NCI-H524 treated with DMSO at 0.1 percent for 48 hours (cell line): ENCODE measurements around the gene PDX1.

Experiments
- DNase-seq: peaks from one replicate; lab custom pipeline; 2025; lab: John Stamatoyannopoulos, UW

Gene PDX1

DNA sequence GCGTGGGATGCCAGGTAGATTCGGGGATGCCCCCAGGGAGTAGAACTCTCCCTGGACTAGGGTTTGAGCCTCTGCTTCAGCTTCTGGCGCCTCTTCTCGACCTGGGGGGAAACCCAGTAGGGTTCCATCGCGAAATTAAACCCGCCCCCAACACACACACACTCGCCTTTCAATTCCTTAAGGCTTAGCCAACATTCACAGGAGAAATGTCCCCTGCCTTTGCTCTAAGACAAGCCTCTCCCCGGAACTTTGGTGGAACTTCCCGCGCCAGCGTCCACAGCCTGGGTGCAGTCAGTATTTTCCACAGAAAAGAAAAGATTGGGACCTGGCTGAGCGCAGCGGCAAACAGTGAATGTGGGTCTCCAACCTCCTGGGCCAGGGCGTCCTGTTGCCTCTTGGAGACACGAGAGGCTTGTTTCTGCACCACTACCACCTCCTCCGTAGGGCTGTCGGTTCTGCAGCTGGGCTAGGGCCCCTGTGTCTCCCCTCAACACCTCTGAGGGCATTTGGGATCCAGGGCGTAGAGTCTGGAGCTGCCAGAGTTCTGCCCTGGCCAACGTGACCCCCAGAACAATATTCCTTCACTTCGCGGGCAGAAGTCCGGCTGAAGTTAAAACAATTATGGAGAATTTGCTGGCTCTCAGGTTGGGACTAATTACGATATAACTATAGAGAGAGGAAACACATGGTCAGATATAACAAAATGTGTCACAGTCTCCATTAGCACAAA, 3.2 kb downstream of the PDX1 start:
- no peak for DNase-seq

DNA sequence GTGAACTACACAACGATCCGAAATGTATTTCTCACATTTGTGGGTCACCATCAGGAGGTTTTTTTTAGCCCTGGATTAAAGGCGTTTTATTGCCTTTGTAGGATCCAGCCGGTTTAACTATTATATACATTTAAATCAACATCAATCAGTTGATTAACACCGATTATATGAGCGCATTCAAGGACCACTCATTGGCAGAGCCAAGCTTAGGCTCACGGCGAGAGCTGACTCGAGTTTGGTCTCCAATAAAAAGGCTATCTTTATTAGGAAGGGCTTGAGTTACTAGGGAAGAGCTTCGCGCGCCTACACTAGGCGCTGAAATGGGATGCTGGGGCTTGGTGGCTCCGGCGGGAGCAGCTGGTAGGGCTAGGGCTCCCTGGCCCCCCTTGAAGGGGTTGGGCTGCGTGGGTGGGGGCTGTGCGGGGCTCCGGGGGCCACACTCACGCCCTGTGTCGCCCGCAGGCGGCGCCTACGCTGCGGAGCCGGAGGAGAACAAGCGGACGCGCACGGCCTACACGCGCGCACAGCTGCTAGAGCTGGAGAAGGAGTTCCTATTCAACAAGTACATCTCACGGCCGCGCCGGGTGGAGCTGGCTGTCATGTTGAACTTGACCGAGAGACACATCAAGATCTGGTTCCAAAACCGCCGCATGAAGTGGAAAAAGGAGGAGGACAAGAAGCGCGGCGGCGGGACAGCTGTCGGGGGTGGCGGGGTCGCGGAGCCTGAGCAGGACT, 4.2 kb downstream of the PDX1 start:
- DNase-seq = peak; percentile 14

DNA sequence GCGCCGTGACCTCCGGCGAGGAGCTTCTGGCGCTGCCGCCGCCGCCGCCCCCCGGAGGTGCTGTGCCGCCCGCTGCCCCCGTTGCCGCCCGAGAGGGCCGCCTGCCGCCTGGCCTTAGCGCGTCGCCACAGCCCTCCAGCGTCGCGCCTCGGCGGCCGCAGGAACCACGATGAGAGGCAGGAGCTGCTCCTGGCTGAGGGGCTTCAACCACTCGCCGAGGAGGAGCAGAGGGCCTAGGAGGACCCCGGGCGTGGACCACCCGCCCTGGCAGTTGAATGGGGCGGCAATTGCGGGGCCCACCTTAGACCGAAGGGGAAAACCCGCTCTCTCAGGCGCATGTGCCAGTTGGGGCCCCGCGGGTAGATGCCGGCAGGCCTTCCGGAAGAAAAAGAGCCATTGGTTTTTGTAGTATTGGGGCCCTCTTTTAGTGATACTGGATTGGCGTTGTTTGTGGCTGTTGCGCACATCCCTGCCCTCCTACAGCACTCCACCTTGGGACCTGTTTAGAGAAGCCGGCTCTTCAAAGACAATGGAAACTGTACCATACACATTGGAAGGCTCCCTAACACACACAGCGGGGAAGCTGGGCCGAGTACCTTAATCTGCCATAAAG, 4.8 kb downstream of the PDX1 start:
- no peak for DNase-seq

DNA sequence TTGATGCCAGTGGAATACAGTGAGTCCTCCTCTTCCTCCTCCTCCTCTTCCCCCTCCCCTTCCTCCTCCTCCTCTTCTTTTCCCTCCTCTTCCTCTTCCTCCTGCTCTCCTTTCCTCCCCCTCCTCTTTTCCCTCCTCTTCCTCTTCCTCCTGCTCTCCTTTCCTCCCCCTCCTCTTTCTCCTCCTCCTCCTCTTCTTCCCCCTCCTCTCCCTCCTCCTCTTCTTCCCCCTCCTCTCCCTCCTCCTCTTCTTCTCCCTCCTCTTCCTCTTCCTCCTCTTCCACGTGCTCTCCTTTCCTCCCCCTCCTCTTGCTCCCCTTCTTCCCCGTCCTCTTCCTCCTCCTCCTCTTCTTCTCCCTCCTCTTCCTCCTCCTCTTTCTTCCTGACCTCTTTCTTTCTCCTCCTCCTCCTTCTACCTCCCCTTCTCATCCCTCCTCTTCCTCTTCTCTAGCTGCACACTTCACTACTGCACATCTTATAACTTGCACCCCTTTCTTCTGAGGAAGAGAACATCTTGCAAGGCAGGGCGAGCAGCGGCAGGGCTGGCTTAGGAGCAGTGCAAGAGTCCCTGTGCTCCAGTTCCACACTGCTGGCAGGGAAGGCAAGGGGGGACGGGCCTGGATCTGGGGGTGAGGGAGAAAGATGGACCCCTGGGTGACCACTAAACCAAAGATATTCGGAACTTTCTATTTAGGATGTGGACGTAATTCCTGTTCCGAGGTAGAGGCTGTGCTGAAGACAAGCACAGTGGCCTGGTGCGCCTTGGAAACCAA, 5.6 kb downstream of the PDX1 start:
- DNase-seq = no peak

DNA sequence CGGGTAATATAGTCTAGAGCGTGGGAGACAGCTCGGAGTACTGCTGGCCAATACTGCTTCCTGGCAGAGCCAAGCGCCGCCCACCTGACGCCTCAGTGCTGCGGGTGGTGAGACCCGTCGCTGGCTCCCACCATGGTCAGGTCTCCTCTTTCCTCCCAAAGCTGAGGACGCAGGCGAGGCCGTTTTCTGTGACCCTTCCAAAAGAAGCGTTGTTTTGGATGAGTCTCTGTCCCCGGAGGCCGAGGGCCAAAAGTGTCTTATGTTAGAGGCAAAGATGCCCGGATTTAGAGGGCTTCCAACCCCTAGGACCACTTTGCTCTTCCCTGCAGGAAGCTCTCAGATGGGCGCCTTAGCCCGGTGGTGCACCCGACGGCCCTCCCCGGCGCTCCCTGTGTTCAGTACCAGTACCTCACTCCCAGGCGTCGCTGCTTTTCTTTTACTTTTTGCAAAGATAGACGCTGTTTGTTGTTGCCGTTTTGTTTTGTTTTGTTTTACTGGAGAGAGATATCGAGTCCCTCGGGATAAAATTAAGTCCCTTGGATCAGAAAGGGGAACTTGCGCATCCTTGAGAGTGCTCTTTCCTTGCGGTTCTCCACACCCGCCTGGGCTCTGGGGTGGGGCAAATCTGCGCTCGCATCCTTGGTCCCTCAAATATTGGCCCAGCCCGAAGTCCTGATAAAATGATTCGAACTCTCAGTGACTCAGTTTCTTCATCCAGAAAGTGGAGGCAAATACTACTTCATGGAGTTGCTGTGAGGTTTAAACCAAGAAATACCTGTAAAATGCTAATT, 7.0 kb downstream of the PDX1 start:
- DNase-seq = no peak

DNA sequence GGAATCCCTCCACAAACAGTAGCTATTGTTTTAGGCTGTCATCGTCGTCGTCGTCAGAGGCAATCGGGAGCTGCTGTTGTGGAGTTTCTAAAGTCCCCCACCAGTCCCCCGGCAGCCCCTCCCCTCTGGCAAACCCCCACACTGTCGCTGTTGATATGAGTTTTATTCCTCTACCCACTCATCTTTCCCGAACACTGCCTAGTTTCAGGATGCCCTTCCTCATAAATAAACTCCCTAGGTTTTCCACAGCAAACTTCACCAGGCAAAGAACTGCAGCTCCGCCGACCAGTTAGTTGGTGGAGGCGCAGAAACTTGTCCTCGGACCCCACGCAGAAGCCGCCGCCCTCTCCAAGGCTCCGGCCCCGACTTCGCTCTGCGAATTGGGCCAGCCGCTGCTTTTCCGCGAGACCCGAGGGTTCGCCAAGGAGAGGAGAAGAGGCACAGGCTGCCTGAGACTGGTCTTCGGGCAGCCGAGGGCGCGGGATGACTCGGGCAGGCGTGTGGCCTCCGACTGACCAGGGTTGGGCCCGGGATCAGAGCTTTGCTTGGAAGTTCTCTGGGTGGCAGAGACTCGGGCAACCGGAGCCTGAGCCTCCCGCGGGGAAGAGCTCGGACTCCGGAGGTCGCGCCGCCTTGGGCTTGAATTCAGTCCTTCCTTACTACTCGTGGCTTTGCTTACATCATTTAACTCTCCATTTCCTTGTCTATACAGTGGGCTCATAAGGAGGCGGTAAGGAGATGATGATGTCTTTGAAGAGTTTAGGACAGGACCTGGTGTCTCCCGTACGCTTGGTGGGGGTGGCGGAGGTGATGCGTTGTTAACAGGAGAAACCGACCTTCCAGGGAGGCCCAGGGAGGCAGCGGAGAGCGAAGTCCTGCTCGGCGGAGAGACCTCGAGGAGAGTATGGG, 7.9 kb downstream of the PDX1 start:
- no peak for DNase-seq

DNA sequence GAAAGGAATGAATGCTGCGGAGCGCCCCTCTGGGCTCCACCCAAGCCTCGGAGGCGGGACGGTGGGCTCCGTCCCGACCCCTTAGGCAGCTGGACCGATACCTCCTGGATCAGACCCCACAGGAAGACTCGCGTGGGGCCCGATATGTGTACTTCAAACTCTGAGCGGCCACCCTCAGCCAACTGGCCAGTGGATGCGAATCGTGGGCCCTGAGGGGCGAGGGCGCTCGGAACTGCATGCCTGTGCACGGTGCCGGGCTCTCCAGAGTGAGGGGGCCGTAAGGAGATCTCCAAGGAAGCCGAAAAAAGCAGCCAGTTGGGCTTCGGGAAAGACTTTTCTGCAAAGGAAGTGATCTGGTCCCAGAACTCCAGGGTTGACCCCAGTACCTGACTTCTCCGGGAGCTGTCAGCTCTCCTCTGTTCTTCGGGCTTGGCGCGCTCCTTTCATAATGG, 8.6 kb downstream of the PDX1 start:
- no peak for DNase-seq

DNA sequence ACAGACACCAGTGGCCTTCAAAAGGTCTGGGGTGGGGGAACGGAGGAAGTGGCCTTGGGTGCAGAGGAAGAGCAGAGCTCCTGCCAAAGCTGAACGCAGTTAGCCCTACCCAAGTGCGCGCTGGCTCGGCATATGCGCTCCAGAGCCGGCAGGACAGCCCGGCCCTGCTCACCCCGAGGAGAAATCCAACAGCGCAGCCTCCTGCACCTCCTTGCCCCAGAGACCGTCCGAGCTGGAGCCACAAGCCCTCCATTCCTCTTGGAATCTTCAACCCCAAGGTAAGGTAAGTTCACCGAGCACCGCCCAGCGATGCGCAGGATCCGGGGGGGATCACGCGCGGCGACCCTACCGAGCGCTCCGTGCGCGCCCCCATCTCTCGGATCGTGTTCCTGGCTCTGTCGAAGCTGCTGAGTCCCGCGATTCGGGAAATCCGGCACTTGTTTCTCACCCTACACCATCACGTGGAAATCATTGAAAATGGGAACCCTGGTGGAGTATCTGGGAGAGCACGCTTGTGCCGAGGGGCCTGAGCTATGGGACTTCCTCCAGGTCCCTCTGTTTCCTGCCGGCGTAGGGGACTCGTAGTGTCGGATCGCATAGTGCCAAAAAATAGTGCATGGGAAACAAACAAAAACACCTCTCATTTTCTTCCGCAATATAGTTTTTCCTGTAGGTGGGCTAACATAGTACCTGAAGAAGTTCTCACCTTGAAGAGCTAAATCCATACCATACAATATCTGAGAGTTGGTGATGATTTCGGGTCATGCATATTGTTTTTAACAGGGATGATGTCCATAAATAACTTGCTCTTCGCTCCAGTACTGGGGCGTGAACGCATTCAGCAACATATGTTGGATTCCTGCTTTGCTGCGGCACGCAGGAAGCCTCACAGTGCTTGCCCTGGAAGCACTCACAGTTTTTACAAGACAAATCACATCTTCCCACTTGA, 9.3 kb downstream of the PDX1 start:
- no peak for DNase-seq

DNA sequence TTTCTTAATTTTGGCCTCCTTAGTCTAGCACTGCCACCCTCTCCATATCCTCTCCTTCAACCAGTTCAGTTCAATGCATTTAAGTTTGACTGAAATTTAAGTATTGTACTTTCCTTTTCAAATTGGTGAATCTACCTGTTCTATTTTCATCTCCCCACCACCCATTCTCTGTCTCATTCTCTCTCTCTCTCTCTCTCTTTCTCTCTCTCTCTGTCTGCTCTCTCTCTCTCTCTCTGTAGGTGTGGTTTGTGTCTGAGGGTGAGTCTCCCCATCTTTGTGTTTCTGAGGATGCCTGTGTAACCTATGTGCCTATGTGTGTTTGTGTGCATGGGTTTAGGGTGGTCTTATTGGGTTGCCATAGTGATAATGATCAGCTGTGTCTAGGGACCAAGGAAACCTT, 10.1 kb downstream of the PDX1 start:
- no peak for DNase-seq

DNA sequence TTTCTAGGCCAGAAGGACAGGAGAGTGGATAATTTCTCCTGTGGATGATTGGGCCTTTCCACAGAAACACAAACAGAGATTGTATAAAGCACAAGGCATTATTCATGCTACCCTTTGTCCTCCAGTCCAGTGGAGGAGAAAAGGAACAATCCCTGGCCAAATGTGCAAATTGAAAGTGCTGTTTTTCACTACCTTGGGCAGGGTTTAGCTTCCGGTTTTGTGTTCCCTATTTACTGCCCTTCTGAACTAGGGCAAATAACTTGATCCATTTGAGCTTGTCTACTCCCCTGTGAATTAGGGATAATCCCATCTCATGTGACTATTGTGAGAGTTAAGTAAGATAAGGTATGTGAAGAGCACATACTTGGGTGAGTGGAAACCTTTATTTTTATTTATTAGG, 13.3 kb downstream of the PDX1 start:
- DNase-seq = no peak

DNA sequence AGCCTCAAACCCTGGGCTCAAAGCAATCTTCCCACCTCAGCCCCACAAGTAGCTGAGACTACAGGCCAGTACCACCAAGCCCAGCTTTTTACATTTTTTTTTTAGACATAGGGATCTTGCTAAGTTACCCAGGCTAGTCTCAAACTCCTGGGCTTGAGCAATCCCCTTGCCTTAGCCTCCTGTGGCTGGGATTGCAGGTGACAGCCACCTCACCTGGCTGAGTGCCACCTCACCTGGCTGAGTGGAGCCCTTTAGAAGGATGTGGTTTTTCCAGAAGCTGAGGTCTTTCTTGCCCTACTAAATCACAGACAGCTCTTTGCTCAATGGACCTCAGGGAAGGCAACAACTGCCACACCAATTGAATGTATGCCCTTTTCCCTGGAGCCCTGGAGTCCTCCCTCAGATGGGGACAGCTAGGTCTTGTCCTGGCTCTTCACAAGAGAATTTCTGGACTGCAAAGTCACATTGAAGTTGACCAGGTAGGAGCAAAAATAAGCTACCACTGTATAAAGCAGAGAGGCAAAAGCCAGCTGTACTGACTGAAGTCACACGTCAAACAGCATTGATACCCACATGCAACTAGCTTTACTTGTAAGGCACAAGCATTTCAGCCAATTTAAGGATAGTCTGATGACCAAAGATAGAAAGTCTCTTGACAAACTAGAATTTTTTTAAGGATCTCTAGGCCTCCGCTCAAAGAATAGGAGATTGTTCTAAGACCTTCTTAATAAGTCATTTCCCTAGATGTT, 14.0 kb downstream of the PDX1 start:
- DNase-seq = no peak

DNA sequence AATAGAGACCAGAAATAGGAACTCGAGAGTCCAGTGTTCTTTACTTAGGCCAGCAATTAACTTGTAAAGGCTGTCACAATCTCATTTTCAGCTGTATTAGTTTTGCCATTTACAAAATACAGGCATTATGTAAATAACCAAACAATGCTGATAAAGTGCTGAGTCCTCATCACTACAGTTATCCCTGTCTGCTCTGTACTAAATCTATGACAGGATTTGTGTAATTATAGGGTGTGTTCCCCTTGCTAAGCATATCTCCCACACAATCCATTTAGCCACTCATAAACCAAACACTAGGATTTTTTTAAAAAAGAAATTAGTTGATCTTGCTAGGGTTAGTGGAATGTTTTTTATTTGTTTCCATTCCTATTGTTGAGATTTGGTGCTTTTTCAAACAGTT, 23.2 kb downstream of the PDX1 start:
- DNase-seq = no peak

DNA sequence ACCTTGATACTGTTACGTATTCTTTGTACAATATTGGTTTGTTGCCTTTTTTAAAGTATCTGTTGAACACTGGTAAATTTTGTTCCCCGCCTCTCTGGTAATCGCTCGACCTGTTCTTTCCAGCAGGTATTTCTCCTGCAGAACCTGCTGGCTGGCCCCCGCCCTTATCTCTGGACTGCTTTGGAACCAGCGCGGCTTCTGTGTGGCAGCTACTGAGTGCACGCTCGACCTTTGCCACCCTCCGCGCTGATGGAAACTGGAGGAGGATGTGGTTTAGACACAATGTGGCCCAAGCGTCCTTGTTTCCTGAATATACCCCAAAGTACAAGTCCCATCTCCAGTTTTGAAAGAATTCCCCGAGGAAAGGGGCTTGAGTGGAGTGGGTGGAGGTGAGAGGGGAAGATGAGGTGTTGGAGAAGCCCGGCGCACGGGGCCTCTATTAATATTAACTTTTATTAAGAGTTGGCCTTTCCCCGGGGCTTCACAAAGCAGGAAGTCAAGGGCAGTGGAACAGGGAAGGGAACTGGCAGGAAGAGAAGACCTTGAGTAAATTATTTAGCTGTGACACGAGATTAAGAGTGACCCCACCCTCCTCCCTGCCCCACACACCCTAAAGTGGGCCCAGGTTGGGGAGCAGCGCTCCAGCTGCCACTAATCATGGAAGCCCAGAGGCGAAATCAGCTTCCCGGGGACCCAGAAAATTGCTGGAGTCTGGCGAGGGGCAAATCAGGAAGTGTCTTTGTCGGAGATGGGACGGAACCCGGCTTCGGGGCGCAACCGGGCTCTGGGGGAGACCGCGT, 33.3 kb downstream of the PDX1 start:
- no peak for DNase-seq

DNA sequence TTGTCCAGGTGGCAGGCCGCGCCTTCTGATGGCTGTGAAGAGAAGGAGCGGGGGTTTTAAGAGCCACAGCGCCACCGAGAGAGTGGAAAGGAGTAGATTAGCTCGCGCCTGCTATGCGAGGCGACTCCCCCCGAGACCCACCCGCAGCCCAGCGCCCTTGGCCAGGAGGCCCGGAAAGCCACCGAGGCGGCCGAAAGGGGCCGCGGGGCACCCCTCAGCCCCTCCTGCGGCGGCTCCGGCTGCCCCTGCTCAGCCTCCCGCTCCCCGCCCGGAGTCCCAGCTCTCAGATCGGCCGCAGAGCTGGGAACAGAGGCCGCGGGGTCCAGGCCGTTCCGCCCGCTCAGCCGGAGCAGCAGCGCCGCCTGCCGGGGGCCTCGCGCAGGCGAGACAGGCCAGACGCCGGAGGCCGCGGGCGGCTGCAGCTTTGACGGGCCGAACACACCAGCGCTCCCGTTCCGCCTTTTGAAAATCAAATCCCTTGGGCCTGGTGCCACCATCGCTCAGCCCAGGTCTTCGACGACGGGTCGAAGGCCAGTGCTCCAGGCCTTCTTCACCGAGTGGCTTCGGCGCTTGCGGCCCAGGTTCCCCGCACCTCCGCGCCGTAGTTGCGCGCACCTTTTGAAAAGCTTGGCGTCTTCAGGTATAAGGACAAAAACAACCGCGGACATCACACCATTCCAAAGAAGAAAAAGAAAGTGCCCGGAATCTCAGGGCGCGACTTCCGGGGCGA, 34.0 kb downstream of the PDX1 start:
- DNase-seq = no peak

DNA sequence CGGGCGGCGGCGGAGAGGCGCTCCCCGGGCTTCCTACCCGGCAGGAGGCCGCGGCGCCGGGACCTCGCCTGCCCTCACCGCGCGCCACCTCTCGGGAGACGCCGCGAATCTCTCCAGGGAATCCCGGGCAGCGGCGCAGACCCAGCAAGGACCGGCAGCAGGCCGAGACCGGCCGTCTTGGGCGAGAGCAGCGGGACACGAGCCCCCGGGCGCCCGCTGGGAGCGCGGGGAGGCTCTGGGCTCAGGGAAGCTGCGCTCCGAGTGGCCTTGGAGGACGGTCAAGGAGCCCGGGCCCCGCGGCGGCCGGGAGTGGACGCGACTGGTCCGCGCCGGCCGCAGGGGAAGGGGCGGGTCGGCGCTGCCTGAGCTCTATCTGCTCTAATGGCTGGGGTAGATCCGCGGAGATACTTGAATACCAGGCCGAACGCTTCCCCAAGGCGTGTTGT, 34.6 kb downstream of the PDX1 start:
- DNase-seq = no peak

DNA sequence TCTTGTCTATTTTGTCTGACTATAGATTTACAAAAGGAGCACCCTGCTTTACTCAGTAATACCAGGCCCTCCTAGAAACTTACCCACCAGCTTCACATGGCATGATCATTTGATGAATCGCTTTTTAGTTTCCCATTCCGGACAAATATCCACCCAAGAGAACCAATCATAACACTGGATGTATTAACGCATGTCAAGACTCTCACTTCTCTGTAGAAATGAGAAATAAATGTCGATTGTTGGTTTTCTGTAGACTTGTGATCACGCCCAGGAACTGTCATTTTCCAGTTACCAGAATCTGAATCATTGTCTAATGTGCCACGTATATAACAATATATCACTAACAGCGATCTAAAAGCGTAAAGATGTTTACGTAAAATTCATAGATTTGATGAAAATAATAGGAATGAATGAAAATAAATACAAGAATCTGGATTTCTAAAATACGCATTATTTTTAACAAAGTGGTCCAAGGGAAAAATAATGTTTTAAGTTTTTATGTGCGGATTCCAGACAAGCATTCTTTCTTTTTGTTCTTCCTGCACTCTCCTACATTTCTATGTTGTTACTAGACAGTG, 35.3 kb downstream of the PDX1 start:
- DNase-seq = no peak
